ENCODE measurements around the gene POLA1.

- TF ChIP-seq, protein P1, sequence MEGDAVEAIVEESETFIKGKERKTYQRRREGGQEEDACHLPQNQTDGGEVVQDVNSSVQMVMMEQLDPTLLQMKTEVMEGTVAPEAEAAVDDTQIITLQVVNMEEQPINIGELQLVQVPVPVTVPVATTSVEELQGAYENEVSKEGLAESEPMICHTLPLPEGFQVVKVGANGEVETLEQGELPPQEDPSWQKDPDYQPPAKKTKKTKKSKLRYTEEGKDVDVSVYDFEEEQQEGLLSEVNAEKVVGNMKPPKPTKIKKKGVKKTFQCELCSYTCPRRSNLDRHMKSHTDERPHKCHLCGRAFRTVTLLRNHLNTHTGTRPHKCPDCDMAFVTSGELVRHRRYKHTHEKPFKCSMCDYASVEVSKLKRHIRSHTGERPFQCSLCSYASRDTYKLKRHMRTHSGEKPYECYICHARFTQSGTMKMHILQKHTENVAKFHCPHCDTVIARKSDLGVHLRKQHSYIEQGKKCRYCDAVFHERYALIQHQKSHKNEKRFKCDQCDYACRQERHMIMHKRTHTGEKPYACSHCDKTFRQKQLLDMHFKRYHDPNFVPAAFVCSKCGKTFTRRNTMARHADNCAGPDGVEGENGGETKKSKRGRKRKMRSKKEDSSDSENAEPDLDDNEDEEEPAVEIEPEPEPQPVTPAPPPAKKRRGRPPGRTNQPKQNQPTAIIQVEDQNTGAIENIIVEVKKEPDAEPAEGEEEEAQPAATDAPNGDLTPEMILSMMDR (conservative IDR thresholded peaks at IDR 0.05) = no peak
- TF ChIP-seq ZFX (IDR thresholded peaks at IDR 0.05) = no peak
Observed at GRCh38 chrX:24979081-24979480, 285.4 kb downstream of the POLA1 start.

Data from C4-2B (cell line).